Kidney epithelial cell (primary cell): ENCODE results near the gene DLD. TPM values are rescaled to one million over a fixed set of nuclear protein-coding genes. Genes with fewer than 3 reads are reported as not detected.
A peak's percentile ranks its signal among the peaks of the same experiment; 100 is the strongest.

Source experiments
- DNase-seq: peaks from one replicate; pipeline ENCODE4 v3.0.0-alpha.2; 2010; ENCODE audit warnings: low read depth
- H3K27me3 ChIP-seq: 2 replicates; pipeline ENCODE4 v1.6.0; 2011; ENCODE audit warnings: low read length; ENCODE audit not compliant: control insufficient read depth, insufficient read depth
- H3K36me3 ChIP-seq: 2 replicates; pipeline ENCODE4 v1.5.1; 2011; ENCODE audit warnings: low read length; ENCODE audit not compliant: control insufficient read depth, insufficient read depth
- H3K4me3 ChIP-seq: 2 replicates; pipeline ENCODE4 v1.5.1; 2011; ENCODE audit warnings: low read depth, mild to moderate bottlenecking, control low read depth, low read length
- CTCF ChIP-seq: IDR thresholded peaks from 2 replicates; pipeline ENCODE4 v1.5.1; 2011; ENCODE audit warnings: mild to moderate bottlenecking, moderate library complexity, low read length, control low read depth, inconsistent platforms; ENCODE audit not compliant: insufficient read depth, poor library complexity, severe bottlenecking
- total RNA-seq: library from RNA; depleted of rRNA; stranded (reverse); fragments of >200 nt; gene quantifications from 2 replicates; pipeline ENCODE4 v1.2.3, GENCODE V29; 2015

DLD gene
- total RNA-seq, 1 donor from 2014 or later: 68.8 TPM

GRCh38 chr7:107936312-107936711, 45.3 kb downstream of the DLD start:
- H3K4me3 ChIP-seq: no peak overlapping the region
- peaks cover 7% of the 10 kb centered on the region for H3K36me3 ChIP-seq
- DNase-seq: no peak
- no peak for TF ChIP-seq CTCF
- H3K27me3 ChIP-seq: no peaks in the 10 kb centered on the region

GRCh38 chr7:107937531-107937930, 46.5 kb downstream of the DLD start:
- Histone ChIP-seq H3K27me3 (no peaks in the 10 kb centered on the region), H3K4me3 (no peak overlapping the region), H3K36me3 (peaks cover 7% of the 10 kb centered on the region)
- no peak for TF ChIP-seq CTCF
- DNase-seq: no peak

GRCh38 chr7:107938456-107939250, 47.7 kb downstream of the DLD start:
- Histone ChIP-seq H3K27me3 (no peaks in the 10 kb centered on the region), H3K4me3 (no peak overlapping the region), H3K36me3 (peaks cover 7% of the 10 kb centered on the region)
- DNase-seq: no peak
- no peak for TF ChIP-seq CTCF

- DNase-seq: peak; percentile 72
- Histone ChIP-seq H3K27me3 (no peaks in the 10 kb centered on the region), H3K36me3 (peaks cover 7% of the 10 kb centered on the region), H3K4me3 (no peak overlapping the region)
- no peak for TF ChIP-seq CTCF
These were observed 48.8 kb downstream of the DLD start for GRCh38 chr7:107939573-107940489.

GRCh38 chr7:107940951-107941350, 50.0 kb downstream of the DLD start:
- H3K4me3 ChIP-seq: no peak overlapping the region
- peaks cover 5% of the 10 kb centered on the region for H3K36me3 ChIP-seq
- no peak for DNase-seq
- TF ChIP-seq CTCF: no peak
- no peaks in the 10 kb centered on the region for H3K27me3 ChIP-seq
